Coronary artery (tissue), 2 donors: ENCODE data around the gene TCEA2.

Source experiments
- DNase-seq: peaks from one replicate; pipeline ENCODE4 v3.0.0-alpha.2; 2017; ENCODE audit warnings: low spot score
- H3K27ac ChIP-seq, 2 donors: fragments of 200-600 bp; sonication (generic); one replicate each; pipeline ENCODE4 v1.5.1; 2016 to 2019
- H3K4me3 ChIP-seq: fragments of 200-600 bp; sonication (generic); 2 replicates; pipeline ENCODE4 v1.5.1; 2016; ENCODE audit warnings: mild to moderate bottlenecking, moderate library complexity
- TF ChIP-seq, protein P1 (sequence below): fragments of 200-600 bp; sonication (generic); IDR thresholded peaks from one replicate; pipeline ENCODE4 v1.5.1; 2019; ENCODE audit warnings: antibody characterized with exemption

TCEA2 gene

GRCh38 chr20:64040231-64041039, 22.6 kb upstream of the TCEA2 start:
- no peak for DNase-seq
- TF ChIP-seq, protein P1, sequence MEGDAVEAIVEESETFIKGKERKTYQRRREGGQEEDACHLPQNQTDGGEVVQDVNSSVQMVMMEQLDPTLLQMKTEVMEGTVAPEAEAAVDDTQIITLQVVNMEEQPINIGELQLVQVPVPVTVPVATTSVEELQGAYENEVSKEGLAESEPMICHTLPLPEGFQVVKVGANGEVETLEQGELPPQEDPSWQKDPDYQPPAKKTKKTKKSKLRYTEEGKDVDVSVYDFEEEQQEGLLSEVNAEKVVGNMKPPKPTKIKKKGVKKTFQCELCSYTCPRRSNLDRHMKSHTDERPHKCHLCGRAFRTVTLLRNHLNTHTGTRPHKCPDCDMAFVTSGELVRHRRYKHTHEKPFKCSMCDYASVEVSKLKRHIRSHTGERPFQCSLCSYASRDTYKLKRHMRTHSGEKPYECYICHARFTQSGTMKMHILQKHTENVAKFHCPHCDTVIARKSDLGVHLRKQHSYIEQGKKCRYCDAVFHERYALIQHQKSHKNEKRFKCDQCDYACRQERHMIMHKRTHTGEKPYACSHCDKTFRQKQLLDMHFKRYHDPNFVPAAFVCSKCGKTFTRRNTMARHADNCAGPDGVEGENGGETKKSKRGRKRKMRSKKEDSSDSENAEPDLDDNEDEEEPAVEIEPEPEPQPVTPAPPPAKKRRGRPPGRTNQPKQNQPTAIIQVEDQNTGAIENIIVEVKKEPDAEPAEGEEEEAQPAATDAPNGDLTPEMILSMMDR, result no peak
- H3K4me3 ChIP-seq, result no peak overlapping the region
- H3K27ac ChIP-seq, result peak overlapping the region in 1 of 2 donors; percentile 56

- no peak for DNase-seq
- H3K27ac ChIP-seq, result peak overlapping the region in 1 of 2 donors; percentile 56
- TF ChIP-seq, protein P1, result no peak
- peak overlapping the region; percentile 68 for H3K4me3 ChIP-seq
Measured at GRCh38 chr20:64041040-64041780, 21.8 kb upstream of the TCEA2 start.

DNA sequence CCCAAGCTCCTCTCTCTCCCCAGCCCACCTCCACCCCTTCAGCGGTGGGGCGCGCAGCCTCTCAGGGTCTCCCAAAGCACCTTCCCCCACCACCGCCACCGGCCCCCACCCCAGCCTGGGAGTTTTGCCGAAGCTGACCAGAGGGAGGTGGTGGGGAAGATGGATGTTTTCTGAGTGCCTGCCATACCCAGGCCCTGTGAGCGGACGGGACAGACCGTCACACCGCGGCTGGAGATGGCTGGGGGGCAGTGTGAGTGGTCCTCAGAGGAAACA, 21.3 kb upstream of the TCEA2 start:
- no peak for DNase-seq
- Histone ChIP-seq H3K27ac (peak overlapping the region in 1 of 2 donors; percentile 56), H3K4me3 (peak overlapping the region; percentile 68)

DNA sequence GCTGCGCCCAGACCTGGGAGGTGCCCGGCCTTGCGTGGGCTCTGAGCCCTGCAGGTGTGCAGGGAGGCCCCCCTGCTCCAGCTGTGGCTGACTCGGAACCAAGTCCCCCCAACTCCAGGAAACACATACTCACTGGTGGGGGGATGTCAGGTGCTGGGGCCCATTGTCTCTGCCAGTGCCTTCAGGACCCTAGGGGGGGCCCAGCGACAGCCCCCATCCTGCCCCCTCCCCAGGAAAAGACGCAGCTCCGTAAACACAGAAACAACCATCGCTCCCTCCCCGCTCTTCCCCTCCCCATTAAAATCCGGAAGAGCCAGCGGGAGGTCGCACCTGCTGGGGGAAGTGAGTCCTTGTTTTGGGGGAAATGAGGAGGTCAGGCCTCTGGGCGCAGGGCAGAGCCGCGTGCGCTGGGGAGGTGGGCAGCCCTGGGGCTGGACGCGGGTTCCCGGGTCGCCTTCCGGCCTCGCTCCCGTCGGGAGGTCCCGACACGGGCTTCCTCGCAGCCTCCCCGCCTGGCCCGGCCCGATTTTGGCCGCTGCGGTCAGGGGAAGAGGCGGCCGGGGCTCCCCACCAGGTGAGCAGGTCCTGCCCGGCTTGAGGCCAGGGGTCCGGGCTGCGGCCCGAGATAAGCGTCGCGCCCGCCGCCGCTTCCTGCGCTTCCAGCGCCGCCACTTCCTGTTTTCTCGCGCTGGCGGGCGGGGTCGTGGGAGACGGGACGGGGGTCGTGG, 20.8 kb upstream of the TCEA2 start:
- no peak for DNase-seq
- Histone ChIP-seq H3K4me3 (peak overlapping the region; percentile 68), H3K27ac (peak overlapping the region in 1 of 2 donors; percentile 56)
- TF ChIP-seq, protein P1, result no peak

More for the DNA sequence above, 21.3 kb upstream of the TCEA2 start:
- TF ChIP-seq, protein P1, result no peak

DNA sequence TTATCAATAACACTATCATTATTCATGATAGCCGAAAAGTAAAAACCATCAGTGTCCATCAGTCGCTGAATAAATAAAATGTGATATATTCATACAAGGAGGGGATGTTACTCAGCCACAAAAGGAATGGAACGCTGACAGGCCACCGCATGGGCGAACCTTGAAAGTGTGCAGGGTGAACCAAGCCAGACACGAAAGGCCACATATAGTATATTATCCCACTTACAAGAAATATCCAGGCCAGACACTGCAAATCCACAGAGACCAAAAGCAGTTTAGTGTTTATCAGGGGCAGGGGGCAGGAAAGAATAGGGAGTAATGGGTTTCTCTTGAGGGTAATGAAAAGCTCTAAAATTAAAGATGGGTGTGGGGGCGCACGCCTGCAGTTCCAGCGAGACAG, 19.2 kb upstream of the TCEA2 start:
- TF ChIP-seq, protein P1, result no peak
- DNase-seq, result no peak
- no peak overlapping the region for H3K27ac ChIP-seq
- H3K4me3 ChIP-seq, result no peak overlapping the region

DNA sequence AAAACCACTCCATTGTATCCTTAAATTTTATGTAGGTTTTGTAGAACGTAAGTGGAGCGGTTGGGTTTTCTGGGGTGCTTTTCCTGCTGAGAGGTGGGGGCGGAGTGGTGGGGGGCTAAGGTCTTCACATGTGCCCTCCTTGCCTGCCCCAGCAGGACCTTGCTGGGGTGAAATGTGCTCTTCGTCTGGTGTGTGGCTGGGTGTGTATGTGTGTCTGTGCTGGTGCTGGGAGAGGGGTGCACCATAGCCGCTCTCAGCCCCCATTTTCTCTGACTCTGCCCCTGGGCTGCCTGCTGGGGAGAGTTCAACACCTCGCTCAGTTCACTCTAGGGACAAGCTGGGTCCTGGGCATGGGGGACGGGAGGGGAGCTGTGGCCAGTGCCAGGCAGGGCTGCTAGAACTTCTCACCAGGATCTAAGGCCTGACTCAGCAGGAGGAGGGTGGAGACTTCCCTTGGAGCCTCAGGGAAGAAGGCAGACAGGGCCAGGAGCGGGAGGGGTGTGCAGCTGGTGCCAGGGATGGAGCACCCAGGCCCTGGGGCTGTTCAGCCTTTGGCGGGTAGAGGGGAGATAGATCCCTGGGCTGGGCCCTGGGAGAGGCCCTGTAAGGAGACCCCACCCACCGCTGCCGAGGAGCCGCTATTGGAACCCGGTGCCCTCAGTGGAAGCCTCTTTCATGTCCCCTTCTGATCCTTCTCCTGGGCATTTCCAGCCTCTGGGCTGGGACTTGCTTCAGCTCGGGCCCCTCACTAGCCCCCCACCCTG, 18.3 kb upstream of the TCEA2 start:
- no peak for DNase-seq
- Histone ChIP-seq H3K4me3 (peak overlapping the region; percentile 69), H3K27ac (peak overlapping the region in 1 of 2 donors; percentile 64)
- TF ChIP-seq, protein P1, result no peak
